SU-DHL-6 (cell line): Measurements from ENCODE around the gene OIP5.

Source experiments
- H2AFZ ChIP-seq: fragments of 200-600 bp; sonication (generic); 2 replicates; pipeline ENCODE4 v1.6.1; 2014; ENCODE audit warnings: low read depth, mild to moderate bottlenecking, moderate library complexity, mixed read lengths, antibody characterized with exemption, low read length; ENCODE audit not compliant: severe bottlenecking
- H3F3A ChIP-seq: fragments of 200-600 bp; shearing (Covaris generic); 2 replicates; pipeline ENCODE4 v1.6.0; 2016; ENCODE audit warnings: antibody characterized with exemption, mild to moderate bottlenecking; ENCODE audit not compliant: insufficient read depth
- H3K27ac ChIP-seq: fragments of 200-600 bp; sonication (generic); 2 replicates; pipeline ENCODE4 v1.5.1; 2016; ENCODE audit warnings: low read depth, mild to moderate bottlenecking, low read length, moderate library complexity, mixed read lengths
- H3K27me3 ChIP-seq: fragments of 200-600 bp; sonication (generic), shearing (Covaris generic); 2 replicates; pipeline ENCODE4 v1.6.0; 2014; ENCODE audit warnings: mild to moderate bottlenecking, low read length
- H3K36me3 ChIP-seq: fragments of 200-600 bp; sonication (generic); 2 replicates; pipeline ENCODE4 v1.6.1; 2014; ENCODE audit warnings: mild to moderate bottlenecking, low read length, mixed read lengths
- H3K4me2 ChIP-seq: fragments of 300-600, 200-600 bp; shearing (Covaris generic), sonication (generic); 2 replicates; pipeline ENCODE4 v1.6.0; 2014; ENCODE audit warnings: low read length, low read depth, mild to moderate bottlenecking; ENCODE audit not compliant: poor library complexity, severe bottlenecking
- H3K4me3 ChIP-seq: fragments of 200-600 bp; sonication (generic); 2 replicates; pipeline ENCODE4 v1.5.1; 2014; ENCODE audit warnings: antibody characterized with exemption, low read length, mild to moderate bottlenecking, mixed read lengths; ENCODE audit not compliant: insufficient read depth, poor library complexity, severe bottlenecking
- H3K79me2 ChIP-seq: fragments of 200-600 bp; sonication (generic); 2 replicates; pipeline ENCODE4 v1.6.1; 2014; ENCODE audit warnings: mild to moderate bottlenecking, low read length, moderate library complexity; ENCODE audit not compliant: insufficient read depth
- H3K9ac ChIP-seq: fragments of 200-600 bp; sonication (generic); 2 replicates; pipeline ENCODE4 v1.7.0; 2014; ENCODE audit warnings: mild to moderate bottlenecking, low read length
- H3K9me2 ChIP-seq: fragments of 200-600 bp; sonication (generic); replicated peaks from 2 replicates; pipeline ENCODE4 v1.6.1; 2014; ENCODE audit warnings: low read length; ENCODE audit not compliant: insufficient read depth
- H3K9me3 ChIP-seq: fragments of 200-600 bp; sonication (generic); 2 replicates; pipeline ENCODE4 v1.6.1; 2014; ENCODE audit warnings: low read length, mixed read lengths; ENCODE audit not compliant: insufficient read depth
- H4K20me1 ChIP-seq: fragments of 200-600 bp; sonication (generic); 2 replicates; pipeline ENCODE4 v1.6.1; 2014; ENCODE audit warnings: low read depth, mild to moderate bottlenecking, antibody characterized with exemption, low read length, moderate library complexity, mixed read lengths
- EZH2phosphoT487 ChIP-seq: fragments of 200-600 bp; sonication (generic), shearing (Covaris generic); conservative IDR thresholded peaks from 2 replicates; pipeline ENCODE4 v1.6.1; 2018; ENCODE audit warnings: mild to moderate bottlenecking, antibody characterized with exemption, low read length, moderate library complexity, mixed read lengths
- TF ChIP-seq, protein P1 (sequence below): fragments of 200-600 bp; sonication (generic); IDR thresholded peaks from one replicate; pipeline ENCODE4 v1.5.1; 2017; ENCODE audit warnings: antibody characterized with exemption, mild to moderate bottlenecking, low read length, moderate library complexity; ENCODE audit not compliant: insufficient read depth, poor library complexity, severe bottlenecking

Gene OIP5

DNA sequence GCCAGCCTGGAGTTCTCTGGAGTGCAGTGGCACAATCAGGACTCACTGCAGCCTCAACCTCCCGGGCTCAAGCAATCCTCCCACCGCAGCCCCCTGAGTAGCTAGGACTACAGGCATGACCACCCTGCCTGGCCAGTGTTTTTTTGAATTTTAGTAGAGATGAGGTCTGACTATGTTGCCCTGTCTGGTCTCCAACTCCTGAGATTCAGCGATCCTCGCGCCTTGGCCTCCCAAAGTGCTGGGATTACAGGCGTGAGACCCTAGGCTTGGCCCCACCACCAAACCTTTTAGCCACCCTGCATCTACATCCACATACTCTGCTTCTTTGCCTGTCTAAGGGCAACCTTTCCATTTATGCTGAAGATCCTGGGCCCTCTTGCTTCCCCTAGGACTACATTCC is 4.7 kb upstream of the OIP5 start:
- H3K4me2 ChIP-seq: peak overlapping the region; percentile 8
- TF ChIP-seq, protein P1, sequence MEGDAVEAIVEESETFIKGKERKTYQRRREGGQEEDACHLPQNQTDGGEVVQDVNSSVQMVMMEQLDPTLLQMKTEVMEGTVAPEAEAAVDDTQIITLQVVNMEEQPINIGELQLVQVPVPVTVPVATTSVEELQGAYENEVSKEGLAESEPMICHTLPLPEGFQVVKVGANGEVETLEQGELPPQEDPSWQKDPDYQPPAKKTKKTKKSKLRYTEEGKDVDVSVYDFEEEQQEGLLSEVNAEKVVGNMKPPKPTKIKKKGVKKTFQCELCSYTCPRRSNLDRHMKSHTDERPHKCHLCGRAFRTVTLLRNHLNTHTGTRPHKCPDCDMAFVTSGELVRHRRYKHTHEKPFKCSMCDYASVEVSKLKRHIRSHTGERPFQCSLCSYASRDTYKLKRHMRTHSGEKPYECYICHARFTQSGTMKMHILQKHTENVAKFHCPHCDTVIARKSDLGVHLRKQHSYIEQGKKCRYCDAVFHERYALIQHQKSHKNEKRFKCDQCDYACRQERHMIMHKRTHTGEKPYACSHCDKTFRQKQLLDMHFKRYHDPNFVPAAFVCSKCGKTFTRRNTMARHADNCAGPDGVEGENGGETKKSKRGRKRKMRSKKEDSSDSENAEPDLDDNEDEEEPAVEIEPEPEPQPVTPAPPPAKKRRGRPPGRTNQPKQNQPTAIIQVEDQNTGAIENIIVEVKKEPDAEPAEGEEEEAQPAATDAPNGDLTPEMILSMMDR: no peak
- no peak for TF ChIP-seq EZH2phosphoT487
- no peak overlapping the region for H3K9ac ChIP-seq
- no peaks in the 10 kb centered on the region for H3K9me2 ChIP-seq
- H3K36me3 ChIP-seq: peaks cover 28% of the 10 kb centered on the region
- peaks cover 12% of the 10 kb centered on the region for H3F3A ChIP-seq
- peaks cover 88% of the 10 kb centered on the region for H3K79me2 ChIP-seq
- no peaks in the 10 kb centered on the region for H3K9me3 ChIP-seq
- H4K20me1 ChIP-seq: peaks cover 23% of the 10 kb centered on the region
- no peak overlapping the region for H3K27ac ChIP-seq
- no peak overlapping the region for H2AFZ ChIP-seq
- H3K4me3 ChIP-seq: no peak overlapping the region
- H3K27me3 ChIP-seq: no peaks in the 10 kb centered on the region

DNA sequence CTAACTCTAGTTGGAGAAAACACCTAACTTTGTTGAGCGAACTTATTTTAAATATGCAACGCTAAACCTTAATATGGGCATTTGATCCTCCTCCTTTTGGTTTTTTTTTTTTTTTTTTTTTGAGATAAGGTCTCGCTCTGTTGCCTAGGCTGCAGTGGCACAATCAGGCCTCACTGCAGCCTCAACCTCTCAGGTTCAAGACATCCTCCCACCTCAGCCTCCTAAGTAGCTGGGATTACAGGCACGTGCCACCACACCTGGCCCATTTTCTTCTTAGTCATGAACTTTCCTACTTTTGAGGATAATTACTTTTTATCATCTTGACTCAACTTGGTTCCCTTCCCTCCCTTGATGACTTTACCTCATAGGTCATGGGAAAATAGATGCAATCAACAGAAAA is 4.2 kb upstream of the OIP5 start:
- no peak overlapping the region for H2AFZ ChIP-seq
- peaks cover 22% of the 10 kb centered on the region for H4K20me1 ChIP-seq
- peaks cover 25% of the 10 kb centered on the region for H3K36me3 ChIP-seq
- H3F3A ChIP-seq: peaks cover 12% of the 10 kb centered on the region
- no peak overlapping the region for H3K4me3 ChIP-seq
- H3K9ac ChIP-seq: no peak overlapping the region
- H3K27me3 ChIP-seq: no peaks in the 10 kb centered on the region
- no peaks in the 10 kb centered on the region for H3K9me2 ChIP-seq
- H3K9me3 ChIP-seq: no peaks in the 10 kb centered on the region
- H3K4me2 ChIP-seq: peak overlapping the region; percentile 96
- TF ChIP-seq EZH2phosphoT487: no peak
- TF ChIP-seq, protein P1: no peak
- peaks cover 88% of the 10 kb centered on the region for H3K79me2 ChIP-seq
- H3K27ac ChIP-seq: peak overlapping the region; percentile 46

DNA sequence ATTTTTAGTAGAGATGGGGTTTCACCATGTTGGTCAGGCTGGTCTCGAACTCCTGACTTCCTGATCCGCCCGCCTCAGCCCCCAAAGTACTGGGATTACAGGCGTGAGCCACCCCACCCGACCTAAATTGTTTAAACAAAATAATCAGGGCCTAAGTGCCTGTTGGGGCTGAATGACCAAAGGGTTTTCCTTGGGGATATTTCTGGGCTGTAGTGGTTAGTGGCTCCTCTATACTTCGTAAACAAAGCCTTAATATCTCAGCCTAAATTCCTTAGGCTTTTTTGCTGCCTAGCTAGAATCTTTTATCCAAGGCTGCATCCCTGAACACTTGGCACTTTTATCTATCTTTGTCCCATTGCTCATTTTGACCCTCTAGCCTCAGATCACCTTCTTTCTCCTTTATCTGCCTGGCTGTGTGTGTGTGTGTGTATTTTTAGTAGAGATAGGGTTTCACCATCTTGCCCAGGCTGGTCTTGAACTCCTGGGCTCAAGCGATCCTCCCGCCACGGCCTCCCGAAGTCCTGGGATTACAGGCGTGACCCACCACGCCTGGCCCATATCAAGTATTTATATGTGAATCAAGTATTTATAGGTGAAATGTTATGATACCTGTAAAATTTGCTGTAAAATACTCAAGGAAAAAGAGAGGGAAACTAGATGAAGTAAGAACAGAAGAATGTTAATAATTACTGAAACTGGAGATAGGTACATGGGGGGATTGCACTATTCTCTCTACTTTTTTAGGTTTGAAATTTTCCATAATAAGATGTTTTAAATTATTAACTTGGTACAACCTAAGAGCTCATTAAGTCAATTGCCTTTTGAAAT is 2.1 kb upstream of the OIP5 start:
- Histone ChIP-seq H3K9me2 (no peaks in the 10 kb centered on the region), H3K79me2 (peaks cover 80% of the 10 kb centered on the region), H3K9ac (peak overlapping the region; percentile 88), H3K36me3 (peaks cover 12% of the 10 kb centered on the region), H3K4me2 (peak overlapping the region; percentile 96), H2AFZ (no peak overlapping the region), H4K20me1 (peaks cover 12% of the 10 kb centered on the region), H3K4me3 (peak overlapping the region; percentile 83), H3K9me3 (no peaks in the 10 kb centered on the region), H3F3A (peaks cover 12% of the 10 kb centered on the region), H3K27ac (peak overlapping the region; percentile 91), H3K27me3 (no peaks in the 10 kb centered on the region)
- TF ChIP-seq, protein P1: no peak
- no peak for TF ChIP-seq EZH2phosphoT487
